ENCODE data around the gene SORCS2. TPM values are rescaled to one million over a fixed set of nuclear protein-coding genes. Genes with fewer than 3 reads are reported as not detected.

The SORCS2 gene
- polyA plus RNA-seq, 1 of the 3 experiments (the other 2 are of a cell fraction) = 1.6 TPM

- Histone ChIP-seq H3K9ac (no peak overlapping the region), H3K79me2 (ENCODE audit: insufficient read depth) (no peaks in the 10 kb centered on the region), H2AFZ (ENCODE audit: low read depth) (no peak overlapping the region), H3K4me2 (no peak overlapping the region), H3K4me1 (ENCODE audit: control insufficient read depth in 1 of 2, insufficient read depth in 2 of 2, low read depth in 1 of 2, low read length in 1 of 2) (no peaks in the 10 kb centered on the region), H4K20me1 (ENCODE audit: insufficient read depth) (no peaks in the 10 kb centered on the region), H3K4me3 (ENCODE audit: low read depth in 2 of 2, low read length in 1 of 2) (no peak overlapping the region), H3K27me3 (ENCODE audit: insufficient read depth) (no peaks in the 10 kb centered on the region), H3K9me2 (no peaks in the 10 kb centered on the region), H3K9me3 (no peaks in the 10 kb centered on the region), H3K36me3 (replicated peaks in 1 of 2; ENCODE audit: control insufficient read depth in 1 of 2, insufficient read depth in 2 of 2, low read length in 1 of 2) (no peaks in the 10 kb centered on the region), H3K27ac (ENCODE audit: low read depth in 2 of 2, low read length in 1 of 2) (no peak overlapping the region), H3F3A (replicated peaks; ENCODE audit: insufficient read depth) (no peaks in the 10 kb centered on the region)
- 54% methylated on average over 7 of the region's 9 CpGs for WGBS (ENCODE audit: low lambda C conversion rate)
- ChIA-PET POLR2A (no interaction called here), CTCF (no interaction called here)
- TF ChIP-seq TCF12 (IDR thresholded peaks at IDR 0.05) = peak; percentile 85
- no peak for TF ChIP-seq FOXJ3 (CRISPR knock-in tag; IDR thresholded peaks at IDR 0.05)
- TF ChIP-seq, protein P1, sequence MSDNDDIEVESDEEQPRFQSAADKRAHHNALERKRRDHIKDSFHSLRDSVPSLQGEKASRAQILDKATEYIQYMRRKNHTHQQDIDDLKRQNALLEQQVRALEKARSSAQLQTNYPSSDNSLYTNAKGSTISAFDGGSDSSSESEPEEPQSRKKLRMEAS (IDR thresholded peaks at IDR 0.05; ENCODE audit: low read depth) = 0 out of 2 replicates have a peak, but pooled peaks have one; percentile 52
- TF ChIP-seq TEAD4 (IDR thresholded peaks at IDR 0.05; ENCODE audit: borderline replicate concordance, insufficient read depth) = no peak
- TF ChIP-seq YY1 (IDR thresholded peaks at IDR 0.05; ENCODE audit: low read depth) = 0 out of 2 replicates have a peak, but pooled peaks have one; percentile 22
- TF ChIP-seq, protein P2, sequence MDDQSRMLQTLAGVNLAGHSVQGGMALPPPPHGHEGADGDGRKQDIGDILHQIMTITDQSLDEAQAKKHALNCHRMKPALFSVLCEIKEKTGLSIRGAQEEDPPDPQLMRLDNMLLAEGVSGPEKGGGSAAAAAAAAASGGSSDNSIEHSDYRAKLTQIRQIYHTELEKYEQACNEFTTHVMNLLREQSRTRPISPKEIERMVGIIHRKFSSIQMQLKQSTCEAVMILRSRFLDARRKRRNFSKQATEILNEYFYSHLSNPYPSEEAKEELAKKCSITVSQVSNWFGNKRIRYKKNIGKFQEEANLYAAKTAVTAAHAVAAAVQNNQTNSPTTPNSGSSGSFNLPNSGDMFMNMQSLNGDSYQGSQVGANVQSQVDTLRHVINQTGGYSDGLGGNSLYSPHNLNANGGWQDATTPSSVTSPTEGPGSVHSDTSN (IDR thresholded peaks at IDR 0.05) = no peak
- no peak for TF ChIP-seq EZH2phosphoT487 (IDR thresholded peaks at IDR 0.05; ENCODE audit: borderline replicate concordance, low read depth)
- no peak for TF ChIP-seq MXI1 (IDR thresholded peaks at IDR 0.05; ENCODE audit: low read depth, low read length)
- peak; percentile 73; the same call in 1 of the 2 replicates for TF ChIP-seq USF1 (IDR thresholded peaks at IDR 0.05; ENCODE audit: borderline replicate concordance, low read depth)
- no peak for TF ChIP-seq SMC3 (IDR thresholded peaks at IDR 0.05; ENCODE audit: low read depth, low read length)
- peak; percentile 73 for TF ChIP-seq FOSL2 (IDR thresholded peaks at IDR 0.05; ENCODE audit: borderline replicate concordance, low read depth)
- TF ChIP-seq CHD2 (IDR thresholded peaks at IDR 0.05; ENCODE audit: low read length, partially characterized antibody) = no peak
- TF ChIP-seq NFIC (IDR thresholded peaks at IDR 0.05; ENCODE audit: borderline replicate concordance) = peak; percentile 84
- DNase-seq = no peak
Measured at GRCh38 chr4:7725951-7726350, 533.6 kb downstream of the SORCS2 start.

DNA sequence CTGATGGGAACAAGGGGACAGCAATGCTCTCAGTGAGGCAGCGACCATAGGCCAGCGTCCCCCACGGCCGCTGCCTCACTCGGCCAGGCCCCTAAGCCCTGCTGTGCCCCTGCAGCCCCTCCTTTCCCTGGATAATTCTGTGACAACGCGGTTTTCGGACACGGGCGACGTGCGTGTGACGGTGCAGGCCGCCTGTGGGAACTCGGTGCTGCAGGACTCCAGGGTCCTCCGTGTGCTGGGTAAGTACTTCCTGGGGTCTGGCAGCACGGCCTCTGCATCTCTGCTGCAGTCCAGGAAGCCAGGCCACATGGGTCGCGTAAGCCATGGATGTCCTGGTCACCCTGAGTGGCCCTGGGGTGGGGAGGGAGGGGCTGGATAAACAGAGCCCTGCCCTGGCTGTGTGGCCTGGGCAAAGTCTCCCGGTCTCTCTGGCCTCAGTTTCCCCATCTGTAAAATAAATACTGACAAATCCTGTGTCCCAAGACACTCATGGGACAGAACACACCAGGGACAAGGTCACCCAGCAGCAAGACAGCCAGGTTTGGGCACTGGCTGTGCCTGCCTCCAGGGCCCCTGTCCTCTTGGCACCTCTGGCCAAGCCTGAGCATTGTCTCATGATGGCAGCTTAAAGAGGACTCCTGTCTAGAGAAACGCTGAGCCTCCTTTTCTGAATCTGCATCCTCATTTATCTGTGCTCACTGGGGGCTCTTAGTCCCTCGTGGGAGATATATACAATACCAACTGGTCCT is 534.5 kb downstream of the SORCS2 start:
- H3K79me2 ChIP-seq (ENCODE audit: insufficient read depth) = no peaks in the 10 kb centered on the region
- WGBS (ENCODE audit: low lambda C conversion rate) = 89% methylated on average over 17 of the region's 22 CpGs

More for the DNA sequence above, 534.5 kb downstream of the SORCS2 start:
- Histone ChIP-seq H4K20me1 (ENCODE audit: insufficient read depth) (no peaks in the 10 kb centered on the region), H3K9me2 (no peaks in the 10 kb centered on the region), H3K4me1 (ENCODE audit: control insufficient read depth in 1 of 2, insufficient read depth in 2 of 2, low read depth in 1 of 2, low read length in 1 of 2) (no peaks in the 10 kb centered on the region), H2AFZ (ENCODE audit: low read depth) (no peak overlapping the region), H3K27ac (ENCODE audit: low read depth in 2 of 2, low read length in 1 of 2) (no peak overlapping the region), H3K9me3 (no peaks in the 10 kb centered on the region), H3K27me3 (ENCODE audit: insufficient read depth) (no peaks in the 10 kb centered on the region), H3F3A (replicated peaks; ENCODE audit: insufficient read depth) (no peaks in the 10 kb centered on the region), H3K36me3 (replicated peaks in 1 of 2; ENCODE audit: control insufficient read depth in 1 of 2, insufficient read depth in 2 of 2, low read length in 1 of 2) (no peaks in the 10 kb centered on the region), H3K4me3 (ENCODE audit: low read depth in 2 of 2, low read length in 1 of 2) (no peak overlapping the region), H3K4me2 (no peak overlapping the region), H3K9ac (no peak overlapping the region)
- CTCF ChIA-PET = interaction anchor here (0.6 to 1.2 kb wide), 2 partner anchors 75 to 544 kb away, joined by 3 read pairs; no protein-coding TSS in a partner anchor
- POLR2A ChIA-PET = no interaction called here
- no peak for DNase-seq
- TF ChIP-seq GABPA (IDR thresholded peaks at IDR 0.05; ENCODE audit: low read depth) (no peak), SIN3A (IDR thresholded peaks at IDR 0.05; ENCODE audit: borderline replicate concordance, low read depth, low read length) (no peak), RCOR1 (IDR thresholded peaks at IDR 0.05; ENCODE audit: low read length) (no peak)
- TF ChIP-seq, protein P3, sequence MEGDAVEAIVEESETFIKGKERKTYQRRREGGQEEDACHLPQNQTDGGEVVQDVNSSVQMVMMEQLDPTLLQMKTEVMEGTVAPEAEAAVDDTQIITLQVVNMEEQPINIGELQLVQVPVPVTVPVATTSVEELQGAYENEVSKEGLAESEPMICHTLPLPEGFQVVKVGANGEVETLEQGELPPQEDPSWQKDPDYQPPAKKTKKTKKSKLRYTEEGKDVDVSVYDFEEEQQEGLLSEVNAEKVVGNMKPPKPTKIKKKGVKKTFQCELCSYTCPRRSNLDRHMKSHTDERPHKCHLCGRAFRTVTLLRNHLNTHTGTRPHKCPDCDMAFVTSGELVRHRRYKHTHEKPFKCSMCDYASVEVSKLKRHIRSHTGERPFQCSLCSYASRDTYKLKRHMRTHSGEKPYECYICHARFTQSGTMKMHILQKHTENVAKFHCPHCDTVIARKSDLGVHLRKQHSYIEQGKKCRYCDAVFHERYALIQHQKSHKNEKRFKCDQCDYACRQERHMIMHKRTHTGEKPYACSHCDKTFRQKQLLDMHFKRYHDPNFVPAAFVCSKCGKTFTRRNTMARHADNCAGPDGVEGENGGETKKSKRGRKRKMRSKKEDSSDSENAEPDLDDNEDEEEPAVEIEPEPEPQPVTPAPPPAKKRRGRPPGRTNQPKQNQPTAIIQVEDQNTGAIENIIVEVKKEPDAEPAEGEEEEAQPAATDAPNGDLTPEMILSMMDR (IDR thresholded peaks at IDR 0.05) = no peak

All from SK-N-SH (cell line).